Measurements from ENCODE around the gene DEDD.

DNA sequence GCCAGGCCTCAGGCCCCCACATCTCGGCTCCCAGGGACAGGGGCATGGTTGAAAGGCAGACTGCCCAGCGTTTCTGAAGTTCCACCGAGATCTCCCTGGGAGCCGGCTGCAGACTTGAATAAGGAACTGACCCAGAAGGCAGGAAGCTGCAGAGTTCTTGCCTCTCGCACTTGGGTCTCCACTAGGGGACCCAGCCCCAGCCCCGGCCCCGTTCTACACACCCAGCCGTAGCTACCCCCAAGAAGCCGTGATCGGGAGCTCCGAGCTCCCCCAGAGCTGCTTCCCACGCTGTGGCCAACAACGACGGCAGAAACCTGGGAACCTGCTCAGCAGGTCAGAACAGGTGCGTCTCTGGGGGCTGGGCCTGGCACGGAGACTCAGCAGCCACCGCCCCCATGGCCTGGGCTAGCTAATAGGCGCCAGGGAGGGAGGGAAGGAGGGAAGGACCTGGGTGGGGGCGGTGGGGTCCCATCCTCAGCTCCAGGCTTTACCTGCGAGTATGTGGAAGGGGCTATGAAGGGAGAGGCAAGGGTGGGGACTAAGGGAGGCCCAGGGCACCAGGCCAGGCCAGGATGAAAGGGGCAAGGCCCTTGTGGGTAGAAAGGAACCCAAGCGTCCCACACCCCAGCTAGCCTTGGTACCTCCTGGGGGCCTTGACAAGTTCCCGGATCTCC, 43.1 kb downstream of the DEDD start, which contains the start of gene NECTIN4:
- TF ChIP-seq MAX (IDR thresholded peaks at IDR 0.05; ENCODE audit: low read depth, low read length): no peak
- TF ChIP-seq, protein P1, sequence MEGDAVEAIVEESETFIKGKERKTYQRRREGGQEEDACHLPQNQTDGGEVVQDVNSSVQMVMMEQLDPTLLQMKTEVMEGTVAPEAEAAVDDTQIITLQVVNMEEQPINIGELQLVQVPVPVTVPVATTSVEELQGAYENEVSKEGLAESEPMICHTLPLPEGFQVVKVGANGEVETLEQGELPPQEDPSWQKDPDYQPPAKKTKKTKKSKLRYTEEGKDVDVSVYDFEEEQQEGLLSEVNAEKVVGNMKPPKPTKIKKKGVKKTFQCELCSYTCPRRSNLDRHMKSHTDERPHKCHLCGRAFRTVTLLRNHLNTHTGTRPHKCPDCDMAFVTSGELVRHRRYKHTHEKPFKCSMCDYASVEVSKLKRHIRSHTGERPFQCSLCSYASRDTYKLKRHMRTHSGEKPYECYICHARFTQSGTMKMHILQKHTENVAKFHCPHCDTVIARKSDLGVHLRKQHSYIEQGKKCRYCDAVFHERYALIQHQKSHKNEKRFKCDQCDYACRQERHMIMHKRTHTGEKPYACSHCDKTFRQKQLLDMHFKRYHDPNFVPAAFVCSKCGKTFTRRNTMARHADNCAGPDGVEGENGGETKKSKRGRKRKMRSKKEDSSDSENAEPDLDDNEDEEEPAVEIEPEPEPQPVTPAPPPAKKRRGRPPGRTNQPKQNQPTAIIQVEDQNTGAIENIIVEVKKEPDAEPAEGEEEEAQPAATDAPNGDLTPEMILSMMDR (IDR thresholded peaks at IDR 0.05; ENCODE audit: low read depth, low read length): no peak

All from NB4 (cell line).